ENCODE measurements around the gene SLC25A11.

SLC25A11 gene

DNA sequence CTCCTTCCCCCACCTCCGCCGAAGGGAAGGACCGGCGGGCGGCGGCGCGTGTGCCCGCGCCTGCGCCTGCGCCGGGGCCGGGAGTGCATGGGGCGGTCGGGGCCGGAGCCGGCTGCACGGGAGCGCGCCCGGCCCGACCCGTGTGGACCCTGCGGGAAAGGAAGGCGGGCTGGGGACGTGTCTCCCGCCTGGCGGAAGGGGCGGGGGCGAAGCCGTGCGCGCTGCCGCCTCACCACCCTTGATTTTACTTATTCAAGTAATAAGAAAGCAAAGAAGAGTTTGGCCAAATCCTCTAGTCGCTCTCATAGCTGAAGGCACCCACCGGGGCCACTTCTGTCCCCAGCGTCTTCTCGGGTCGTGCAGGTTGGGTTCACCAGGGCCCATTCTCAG, 9.1 kb upstream of the SLC25A11 start:
- Histone ChIP-seq H3K36me3 (ENCODE audit: insufficient read depth, low read depth, low read length) (peaks cover 32% of the 10 kb centered on the region), H3K27me3 (ENCODE audit: insufficient read depth, low read length) (no peaks in the 10 kb centered on the region), H3K4me3 (ENCODE audit: low read length) (peak overlapping the region; percentile 98), H3K9me3 (ENCODE audit: insufficient read depth, low read depth, low read length) (no peaks in the 10 kb centered on the region), H3K4me1 (ENCODE audit: insufficient read depth, low read length) (peaks cover 21% of the 10 kb centered on the region), H3K9ac (ENCODE audit: low read depth, low read length) (peak overlapping the region; percentile 99), H3K27ac (ENCODE audit: low read length) (peak overlapping the region; percentile 97)

GRCh38 chr17:4948166-4948930, 8.5 kb upstream of the SLC25A11 start, which contains the start of gene PFN1:
Gene PFN1, minus strand, starts transcription at chr17:4948530. Its CDS starts 136 bp downstream, at chr17:4948394.
- peaks cover 38% of the 10 kb centered on the region for H3K36me3 ChIP-seq (ENCODE audit: insufficient read depth, low read depth, low read length)
- peaks cover 21% of the 10 kb centered on the region for H3K4me1 ChIP-seq (ENCODE audit: insufficient read depth, low read length)
- H3K4me3 ChIP-seq (ENCODE audit: low read length) = peak within 1 kb of the TSS; percentile 98
- no peaks in the 10 kb centered on the region for H3K9me3 ChIP-seq (ENCODE audit: insufficient read depth, low read depth, low read length)
- H3K27ac ChIP-seq (ENCODE audit: low read length) = peak within 1 kb of the TSS; percentile 99
- H3K9ac ChIP-seq (ENCODE audit: low read depth, low read length) = peak within 1 kb of the TSS; percentile 99
- H3K27me3 ChIP-seq (ENCODE audit: insufficient read depth, low read length) = no peaks in the 10 kb centered on the region

GRCh38 chr17:4947411-4948165, 7.7 kb upstream of the SLC25A11 start:
- Histone ChIP-seq H3K36me3 (ENCODE audit: insufficient read depth, low read depth, low read length) (peaks cover 46% of the 10 kb centered on the region), H3K9me3 (ENCODE audit: insufficient read depth, low read depth, low read length) (no peaks in the 10 kb centered on the region), H3K9ac (ENCODE audit: low read depth, low read length) (peak overlapping the region; percentile 99), H3K4me3 (ENCODE audit: low read length) (peak overlapping the region; percentile 98), H3K4me1 (ENCODE audit: insufficient read depth, low read length) (peaks cover 21% of the 10 kb centered on the region), H3K27me3 (ENCODE audit: insufficient read depth, low read length) (no peaks in the 10 kb centered on the region), H3K27ac (ENCODE audit: low read length) (peak overlapping the region; percentile 99)

DNA sequence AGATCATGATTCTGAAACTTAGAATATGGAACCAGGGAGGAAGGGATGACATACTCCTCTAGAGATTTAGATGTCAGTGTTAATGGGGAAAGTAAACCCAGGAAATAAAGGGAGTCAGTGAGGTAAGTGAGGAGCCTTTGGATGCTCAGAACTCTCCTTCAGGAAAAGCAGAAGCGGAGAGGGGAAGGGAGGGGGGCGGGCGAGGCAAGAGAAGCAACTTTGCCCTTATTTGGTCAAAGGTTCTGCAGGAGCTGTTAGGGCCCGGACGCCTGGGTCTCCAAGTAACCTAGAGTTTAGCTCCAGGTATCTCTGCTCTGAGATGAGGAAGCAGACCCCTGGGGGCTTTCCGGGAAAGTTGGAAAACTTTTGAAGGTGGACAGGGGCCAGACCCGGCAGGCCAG, 7.2 kb upstream of the SLC25A11 start:
- Histone ChIP-seq H3K36me3 (ENCODE audit: insufficient read depth, low read depth, low read length) (peaks cover 51% of the 10 kb centered on the region), H3K9me3 (ENCODE audit: insufficient read depth, low read depth, low read length) (no peaks in the 10 kb centered on the region), H3K4me3 (ENCODE audit: low read length) (peak overlapping the region; percentile 98), H3K4me1 (ENCODE audit: insufficient read depth, low read length) (peaks cover 21% of the 10 kb centered on the region), H3K27ac (ENCODE audit: low read length) (peak overlapping the region; percentile 62), H3K27me3 (ENCODE audit: insufficient read depth, low read length) (no peaks in the 10 kb centered on the region), H3K9ac (ENCODE audit: low read depth, low read length) (peak overlapping the region; percentile 99)

DNA sequence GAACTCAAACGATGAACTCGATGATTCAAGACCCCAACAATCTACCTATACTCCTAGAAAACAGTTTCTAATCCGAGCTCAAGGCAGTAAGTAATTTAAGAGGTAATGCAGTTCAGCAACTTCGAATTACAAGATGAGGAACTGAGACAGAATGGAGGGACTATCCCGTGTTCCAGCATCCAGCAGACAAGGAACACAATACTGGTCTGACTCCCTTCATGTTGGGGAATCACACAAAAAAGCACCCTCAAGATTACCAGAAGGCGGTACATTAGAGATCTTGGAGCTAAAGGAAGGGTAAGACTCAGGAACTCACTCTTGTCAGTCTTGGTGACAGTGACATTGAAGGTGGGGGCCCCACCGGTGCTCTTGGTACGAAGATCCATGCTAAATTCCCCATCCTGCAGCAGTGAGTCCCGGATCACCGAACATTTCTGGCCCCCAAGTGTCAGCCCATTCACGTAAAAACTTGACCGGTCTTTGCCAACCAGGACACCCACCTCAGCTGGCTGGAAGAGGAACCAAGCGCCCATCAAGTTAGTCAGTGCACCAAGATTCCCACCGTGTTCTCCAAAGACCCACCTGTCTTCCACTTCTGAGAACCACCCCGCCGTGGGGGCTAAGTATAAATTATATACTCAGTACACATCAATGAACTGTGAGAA, 6.6 kb upstream of the SLC25A11 start:
- H3K27me3 ChIP-seq (ENCODE audit: insufficient read depth, low read length) = no peaks in the 10 kb centered on the region
- H3K27ac ChIP-seq (ENCODE audit: low read length) = peak overlapping the region; percentile 62
- no peaks in the 10 kb centered on the region for H3K9me3 ChIP-seq (ENCODE audit: insufficient read depth, low read depth, low read length)
- peak overlapping the region; percentile 98 for H3K4me3 ChIP-seq (ENCODE audit: low read length)
- peaks cover 16% of the 10 kb centered on the region for H3K4me1 ChIP-seq (ENCODE audit: insufficient read depth, low read length)
- peaks cover 55% of the 10 kb centered on the region for H3K36me3 ChIP-seq (ENCODE audit: insufficient read depth, low read depth, low read length)
- H3K9ac ChIP-seq (ENCODE audit: low read depth, low read length) = peak overlapping the region; percentile 99

DNA sequence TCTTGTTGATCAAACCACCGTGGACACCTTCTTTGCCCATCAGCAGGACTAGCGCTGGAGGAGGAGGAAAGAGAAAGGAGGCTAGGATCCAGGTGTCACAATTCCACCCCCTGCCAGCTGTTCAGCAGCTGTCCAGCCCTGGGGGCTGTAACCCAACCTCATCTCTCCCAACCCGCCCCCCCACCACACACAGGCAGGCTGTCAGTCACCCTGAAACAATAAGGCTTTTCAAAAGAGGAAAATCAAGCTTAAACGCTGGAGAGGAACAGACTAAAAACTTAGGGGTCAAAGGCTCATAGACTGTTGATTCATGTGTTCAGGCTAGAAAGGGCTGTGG, 6.1 kb upstream of the SLC25A11 start:
- Histone ChIP-seq H3K27ac (ENCODE audit: low read length) (no peak overlapping the region), H3K36me3 (ENCODE audit: insufficient read depth, low read depth, low read length) (peaks cover 55% of the 10 kb centered on the region), H3K4me1 (ENCODE audit: insufficient read depth, low read length) (peaks cover 15% of the 10 kb centered on the region), H3K9ac (ENCODE audit: low read depth, low read length) (peak overlapping the region; percentile 99), H3K9me3 (ENCODE audit: insufficient read depth, low read depth, low read length) (no peaks in the 10 kb centered on the region), H3K4me3 (ENCODE audit: low read length) (peak overlapping the region; percentile 98), H3K27me3 (ENCODE audit: insufficient read depth, low read length) (no peaks in the 10 kb centered on the region)

DNA sequence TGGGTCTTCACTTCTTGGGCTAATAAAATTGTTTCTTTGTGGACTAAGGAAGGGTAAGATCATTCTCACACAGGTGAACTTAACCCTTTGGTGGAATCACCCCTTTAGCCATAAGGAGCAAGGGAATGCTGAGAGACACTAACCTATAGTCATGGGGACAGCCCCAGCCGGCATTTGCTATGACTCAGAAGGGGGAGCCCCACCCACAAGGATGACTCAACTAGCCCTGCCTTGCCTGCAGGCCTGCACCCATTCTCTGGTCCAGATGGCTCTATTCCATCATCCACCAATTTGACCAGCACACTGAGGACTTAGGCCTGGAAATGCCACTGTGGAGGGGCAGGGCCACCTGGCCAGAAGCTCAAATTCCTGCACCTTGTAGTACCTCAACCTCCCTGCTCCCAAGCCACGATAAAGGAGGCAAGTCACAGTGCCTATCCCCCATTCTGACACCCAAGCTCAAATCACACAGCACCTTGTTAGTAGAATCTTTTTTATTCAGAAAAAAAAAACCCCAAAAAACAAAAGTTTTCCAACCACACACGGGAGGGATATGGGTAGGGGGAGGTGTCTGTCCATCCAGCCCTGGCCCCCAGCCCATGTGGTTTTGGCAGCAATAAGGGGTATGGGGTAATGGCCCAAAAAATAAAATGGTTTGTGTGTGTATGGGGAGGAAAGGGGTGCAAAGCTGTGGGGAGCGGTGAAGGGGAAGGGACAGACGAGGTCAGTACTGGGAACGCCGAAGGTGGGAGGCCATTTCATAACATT, 5.5 kb upstream of the SLC25A11 start:
- peaks cover 12% of the 10 kb centered on the region; the same call in 1 of the 2 replicates for H3K4me1 ChIP-seq (ENCODE audit: insufficient read depth, low read length)
- peaks cover 55% of the 10 kb centered on the region for H3K36me3 ChIP-seq (ENCODE audit: insufficient read depth, low read depth, low read length)
- H3K9ac ChIP-seq (ENCODE audit: low read depth, low read length) = peak overlapping the region; percentile 48; the same call in 1 of the 2 replicates
- H3K9me3 ChIP-seq (ENCODE audit: insufficient read depth, low read depth, low read length) = no peaks in the 10 kb centered on the region
- no peaks in the 10 kb centered on the region for H3K27me3 ChIP-seq (ENCODE audit: insufficient read depth, low read length)
- H3K27ac ChIP-seq (ENCODE audit: low read length) = no peak overlapping the region
- H3K4me3 ChIP-seq (ENCODE audit: low read length) = peak overlapping the region; percentile 34; the same call in 1 of the 2 replicates

DNA sequence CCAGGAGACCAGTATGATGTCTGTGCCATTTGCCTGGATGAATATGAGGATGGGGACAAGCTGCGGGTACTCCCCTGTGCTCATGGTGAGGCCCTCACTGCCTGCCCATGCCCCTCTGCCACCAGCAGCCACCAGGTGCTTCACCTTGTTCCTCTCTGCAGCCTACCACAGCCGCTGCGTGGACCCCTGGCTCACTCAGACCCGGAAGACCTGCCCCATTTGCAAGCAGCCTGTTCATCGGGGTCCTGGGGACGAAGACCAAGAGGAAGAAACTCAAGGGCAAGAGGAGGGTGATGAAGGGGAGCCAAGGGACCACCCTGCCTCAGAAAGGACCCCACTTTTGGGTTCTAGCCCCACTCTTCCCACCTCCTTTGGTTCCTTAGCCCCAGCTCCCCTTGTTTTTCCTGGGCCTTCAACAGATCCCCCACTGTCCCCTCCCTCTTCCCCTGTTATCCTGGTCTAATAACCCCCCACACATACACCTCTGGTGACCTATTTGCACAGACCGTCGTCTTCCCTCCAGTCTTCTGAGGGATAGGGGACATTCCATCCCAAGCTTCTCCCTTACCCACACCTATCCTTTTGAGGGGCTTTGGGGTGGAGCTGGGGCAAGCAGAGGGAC, 4.8 kb upstream of the SLC25A11 start:
- Histone ChIP-seq H3K9me3 (ENCODE audit: insufficient read depth, low read depth, low read length) (no peaks in the 10 kb centered on the region), H3K4me3 (ENCODE audit: low read length) (no peak overlapping the region), H3K9ac (ENCODE audit: low read depth, low read length) (peak overlapping the region; percentile 48; the same call in 1 of the 2 replicates), H3K4me1 (ENCODE audit: insufficient read depth, low read length) (peaks cover 12% of the 10 kb centered on the region; the same call in 1 of the 2 replicates), H3K27me3 (ENCODE audit: insufficient read depth, low read length) (no peaks in the 10 kb centered on the region), H3K36me3 (ENCODE audit: insufficient read depth, low read depth, low read length) (peaks cover 55% of the 10 kb centered on the region), H3K27ac (ENCODE audit: low read length) (no peak overlapping the region)

DNA sequence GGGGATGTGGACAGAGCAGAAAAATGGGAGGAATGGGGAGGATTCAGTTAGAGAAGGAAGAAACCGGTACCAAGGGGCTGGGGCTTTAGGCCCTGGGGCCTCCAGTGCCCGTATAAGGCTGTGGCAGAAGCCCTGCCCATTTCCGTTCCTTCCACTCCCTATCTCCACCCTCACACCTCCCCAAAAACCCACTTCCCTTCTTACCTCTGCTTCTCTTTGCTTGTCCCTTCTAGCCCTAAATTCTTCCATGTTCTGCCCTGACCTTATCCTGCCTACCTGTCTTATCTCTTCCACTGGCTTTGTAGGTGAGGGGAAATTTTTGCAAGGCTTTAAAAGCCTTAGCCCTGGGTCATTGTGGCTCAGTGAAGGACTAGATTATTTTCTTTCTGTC, 4.3 kb upstream of the SLC25A11 start:
- H3K27me3 ChIP-seq (ENCODE audit: insufficient read depth, low read length) = no peaks in the 10 kb centered on the region
- no peak overlapping the region for H3K27ac ChIP-seq (ENCODE audit: low read length)
- H3K36me3 ChIP-seq (ENCODE audit: insufficient read depth, low read depth, low read length) = peaks cover 55% of the 10 kb centered on the region
- H3K4me3 ChIP-seq (ENCODE audit: low read length) = no peak overlapping the region
- peaks cover 12% of the 10 kb centered on the region; the same call in 1 of the 2 replicates for H3K4me1 ChIP-seq (ENCODE audit: insufficient read depth, low read length)
- H3K9ac ChIP-seq (ENCODE audit: low read depth, low read length) = no peak overlapping the region
- no peaks in the 10 kb centered on the region for H3K9me3 ChIP-seq (ENCODE audit: insufficient read depth, low read depth, low read length)

DNA sequence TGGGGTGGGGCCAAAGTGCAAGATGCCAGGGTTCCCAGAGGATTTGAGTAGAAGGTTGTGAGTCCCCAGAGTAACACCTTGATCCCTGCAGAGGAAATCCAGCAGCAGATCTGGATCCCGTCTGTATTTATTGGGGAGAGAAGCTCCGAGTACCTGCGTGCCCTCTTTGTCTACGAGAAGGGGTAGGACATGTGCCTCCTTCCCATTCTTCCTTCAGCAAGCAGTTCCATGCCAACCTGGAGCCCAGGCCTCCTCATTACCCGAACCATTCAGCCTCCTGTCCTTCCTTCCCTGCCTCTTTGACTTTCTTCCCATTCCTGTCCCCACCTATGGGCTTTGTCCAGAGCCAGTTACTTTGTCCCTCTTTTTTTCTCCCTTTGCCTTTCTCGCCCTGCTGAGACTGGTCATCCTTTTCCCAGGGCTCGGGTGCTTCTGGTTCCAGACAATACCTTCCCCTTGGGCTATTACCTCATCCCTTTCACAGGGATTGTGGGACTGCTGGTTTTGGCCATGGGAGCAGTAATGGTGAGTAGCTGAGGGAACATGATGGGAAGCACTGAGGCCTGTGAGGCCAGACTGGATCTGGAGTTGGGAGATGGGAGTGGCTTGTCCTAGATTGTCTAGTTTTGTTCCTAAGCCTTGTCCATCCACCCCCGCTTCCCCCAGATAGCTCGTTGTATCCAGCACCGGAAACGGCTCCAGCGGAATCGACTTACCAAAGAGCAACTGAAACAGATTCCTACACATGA, 3.1 kb upstream of the SLC25A11 start:
- H3K36me3 ChIP-seq (ENCODE audit: insufficient read depth, low read depth, low read length) = peaks cover 63% of the 10 kb centered on the region

More for the DNA sequence above, 3.1 kb upstream of the SLC25A11 start:
- no peak overlapping the region for H3K9ac ChIP-seq (ENCODE audit: low read depth, low read length)
- no peaks in the 10 kb centered on the region for H3K9me3 ChIP-seq (ENCODE audit: insufficient read depth, low read depth, low read length)
- no peak overlapping the region for H3K27ac ChIP-seq (ENCODE audit: low read length)
- H3K4me1 ChIP-seq (ENCODE audit: insufficient read depth, low read length) = peaks cover 12% of the 10 kb centered on the region; the same call in 1 of the 2 replicates
- H3K4me3 ChIP-seq (ENCODE audit: low read length) = no peak overlapping the region
- no peaks in the 10 kb centered on the region for H3K27me3 ChIP-seq (ENCODE audit: insufficient read depth, low read length)

All from iPS-20b (cell line).